NCI-H524 treated with DMSO at 0.1 percent for 48 hours (cell line): ENCODE measurements around the gene DGKG.

ENCODE experiments used
- DNase-seq: peaks from one replicate; lab custom pipeline; 2025; lab: John Stamatoyannopoulos, UW

DGKG gene

GRCh38 chr3:186210852-186211500, 151.1 kb downstream of the DGKG start:
- no peak for DNase-seq

DNA sequence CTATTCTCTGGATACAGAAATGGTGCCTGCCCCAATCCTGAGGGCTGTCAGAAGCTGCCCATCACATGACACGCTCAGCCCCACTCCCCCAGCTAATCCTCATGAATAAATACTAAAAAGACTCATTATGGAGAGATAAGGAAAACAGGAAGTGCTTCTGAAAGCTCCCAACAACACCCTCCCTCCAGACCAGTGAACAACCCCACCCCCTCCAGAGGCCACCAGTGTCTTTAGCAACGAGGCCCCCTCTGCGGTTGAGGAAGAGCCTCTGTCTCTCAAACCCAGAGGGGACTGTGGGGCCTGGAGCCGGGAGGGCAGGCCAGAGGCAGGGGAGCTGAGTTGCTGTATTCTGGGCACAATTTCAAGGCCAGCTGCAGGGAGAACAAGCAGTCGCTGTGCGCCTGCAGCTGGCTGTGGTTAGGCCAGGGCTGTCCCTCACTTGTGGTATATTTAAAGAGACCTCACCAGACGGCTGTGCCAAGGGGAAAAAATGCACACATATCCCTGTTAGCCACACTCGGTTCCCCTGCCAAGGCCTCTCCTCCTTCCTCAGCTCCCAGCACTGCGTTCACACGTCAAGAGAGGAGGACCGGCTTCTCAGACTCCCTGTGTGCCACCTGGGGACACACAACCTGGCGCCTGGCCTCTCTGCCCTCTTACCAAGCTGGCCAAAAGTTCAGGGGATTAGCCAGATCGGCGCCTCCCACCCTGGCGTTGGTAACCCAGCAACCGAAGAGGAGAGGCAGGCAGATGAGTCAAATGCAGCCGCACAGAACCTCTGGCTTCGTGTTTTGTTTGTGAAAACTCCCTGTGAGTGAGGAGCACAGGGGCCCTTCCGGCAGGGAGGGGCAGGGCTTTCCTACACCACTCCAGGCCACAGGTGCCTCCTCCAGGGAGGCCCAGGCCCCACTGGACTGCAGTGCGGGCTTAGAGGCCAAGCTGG, 152.0 kb downstream of the DGKG start:
- peak; percentile 55 for DNase-seq

DNA sequence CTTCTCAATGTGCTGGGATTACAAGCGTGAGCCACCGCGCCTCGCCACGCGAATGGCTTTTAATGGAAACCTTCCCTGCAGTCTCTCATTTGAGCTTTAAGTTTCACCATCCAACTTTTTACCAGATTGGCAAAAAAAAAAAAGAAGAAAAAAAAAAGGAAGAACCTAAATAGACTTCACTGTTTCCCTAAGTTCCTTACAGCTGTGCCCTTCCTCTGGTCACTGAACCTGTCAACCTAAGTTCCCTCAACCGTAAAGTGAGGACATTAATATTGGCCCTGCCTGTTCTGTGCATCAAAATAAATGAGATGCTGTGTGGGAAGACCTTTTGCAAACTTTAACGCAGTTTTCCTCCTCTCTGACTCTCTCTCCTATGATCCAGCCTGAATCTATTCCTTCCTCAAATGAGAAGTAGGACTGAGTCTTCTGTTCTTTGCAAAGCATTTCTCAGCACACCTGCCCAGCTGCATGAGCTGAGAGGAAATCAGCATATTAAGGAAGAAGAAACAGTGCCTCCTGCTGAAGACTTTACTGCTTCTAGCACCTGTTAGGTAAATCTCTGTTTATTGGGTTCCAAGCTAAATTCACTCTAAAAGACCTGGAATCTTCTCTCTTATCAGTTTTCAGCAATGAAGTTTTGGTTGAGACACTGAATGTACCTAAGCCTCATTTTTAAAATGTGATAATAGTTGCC, 153.6 kb downstream of the DGKG start:
- no peak for DNase-seq

- DNase-seq: no peak
Measured at GRCh38 chr3:186207515-186207914, 154.5 kb downstream of the DGKG start.

DNA sequence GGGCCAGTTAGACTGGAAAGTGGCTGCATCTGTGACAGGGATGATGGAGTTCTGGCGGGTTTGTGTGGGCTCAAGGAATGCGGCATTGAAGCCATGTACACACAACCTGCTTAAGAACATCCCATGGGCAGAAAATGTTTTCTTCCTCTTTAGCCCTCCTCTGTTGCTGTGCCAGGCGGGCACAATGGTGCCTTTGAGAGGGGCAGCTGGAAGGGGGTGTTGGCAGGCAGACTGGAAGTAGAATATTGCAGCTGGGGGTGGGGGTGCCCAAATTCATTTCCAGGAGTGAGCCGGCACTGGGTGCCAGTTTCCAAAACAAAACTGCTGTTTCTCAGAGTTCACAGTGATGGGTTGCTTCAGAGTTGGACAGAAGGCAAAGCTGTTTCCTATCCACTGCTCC, 161.3 kb downstream of the DGKG start:
- DNase-seq: no peak

GRCh38 chr3:186198442-186198841, 163.6 kb downstream of the DGKG start:
- DNase-seq: no peak

DNA sequence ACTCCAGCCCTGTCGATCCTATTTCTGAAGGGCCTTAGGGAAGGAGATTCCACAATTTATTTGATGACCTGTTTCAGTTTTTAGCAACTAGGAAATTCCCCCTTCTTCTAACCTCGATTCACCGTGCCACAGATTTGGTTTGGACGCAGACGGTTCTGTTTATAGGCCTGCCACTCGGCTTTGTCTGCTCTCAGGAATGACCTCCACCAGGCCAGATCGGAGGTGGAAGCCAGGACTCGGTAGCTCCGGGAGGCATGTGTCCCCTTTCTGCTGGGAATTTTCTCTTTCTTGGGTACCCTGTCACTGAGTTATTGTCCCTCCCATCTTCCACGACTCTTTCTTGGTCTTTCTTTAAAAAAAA, 167.6 kb downstream of the DGKG start:
- no peak for DNase-seq

GRCh38 chr3:186193534-186194450, 168.2 kb downstream of the DGKG start:
- no peak for DNase-seq

DNA sequence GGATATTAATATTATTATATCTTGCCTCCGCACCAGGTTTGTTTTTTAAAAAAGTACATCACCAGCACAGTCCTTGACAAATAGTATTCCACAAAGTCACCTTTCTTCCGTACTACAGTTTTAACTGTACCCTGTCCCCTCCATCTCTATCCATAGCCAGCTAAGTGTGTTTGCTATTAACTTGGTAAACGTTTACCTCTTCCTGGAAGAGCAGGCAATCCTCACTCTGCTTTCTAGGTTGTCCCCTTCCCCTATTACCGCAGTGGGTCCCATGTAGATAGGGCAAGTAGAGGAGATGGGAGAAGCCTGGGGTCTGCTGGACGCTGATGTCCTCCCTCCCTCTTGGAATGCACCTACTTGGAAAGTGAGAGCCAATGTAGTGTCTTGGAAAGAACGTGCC, 169.2 kb downstream of the DGKG start:
- DNase-seq: no peak

GRCh38 chr3:186189492-186189891, 172.5 kb downstream of the DGKG start:
- DNase-seq: no peak

- DNase-seq: no peak
Measured at GRCh38 chr3:186187401-186188275, 174.4 kb downstream of the DGKG start.

DNA sequence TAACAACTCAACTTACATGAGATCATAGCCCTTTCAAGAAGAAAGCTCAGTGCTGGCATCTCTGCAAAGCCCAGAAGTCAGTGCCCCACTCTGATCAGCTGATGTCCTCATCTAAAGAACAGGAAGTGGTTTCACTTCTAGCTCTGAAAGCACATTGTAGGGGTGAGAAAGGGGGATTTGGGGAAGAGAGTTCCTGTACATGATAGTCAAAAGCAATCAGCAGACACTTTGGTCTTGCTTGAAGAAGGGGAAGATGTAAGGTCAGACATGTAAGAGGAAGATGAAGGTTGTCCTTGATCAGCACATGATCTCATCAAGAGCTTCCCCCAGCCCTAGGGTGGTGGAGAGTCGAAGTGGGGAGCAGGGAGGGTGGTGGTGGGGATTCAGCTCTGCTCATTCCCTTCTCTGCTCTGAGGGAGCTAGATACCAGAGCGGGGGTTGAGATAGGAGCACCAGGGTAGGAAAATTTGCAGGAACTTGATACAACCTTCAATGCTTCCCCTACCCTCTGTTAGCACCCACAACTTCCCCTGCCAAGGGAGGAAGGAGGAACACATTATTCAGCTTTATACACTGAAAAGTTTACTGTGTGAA, 176.7 kb downstream of the DGKG start:
- DNase-seq: no peak

GRCh38 chr3:186184021-186184420, 178.0 kb downstream of the DGKG start:
- no peak for DNase-seq

GRCh38 chr3:186182850-186183249, 179.2 kb downstream of the DGKG start:
- no peak for DNase-seq

- DNase-seq: no peak
Measured at GRCh38 chr3:186181901-186182300, 180.1 kb downstream of the DGKG start.

DNA sequence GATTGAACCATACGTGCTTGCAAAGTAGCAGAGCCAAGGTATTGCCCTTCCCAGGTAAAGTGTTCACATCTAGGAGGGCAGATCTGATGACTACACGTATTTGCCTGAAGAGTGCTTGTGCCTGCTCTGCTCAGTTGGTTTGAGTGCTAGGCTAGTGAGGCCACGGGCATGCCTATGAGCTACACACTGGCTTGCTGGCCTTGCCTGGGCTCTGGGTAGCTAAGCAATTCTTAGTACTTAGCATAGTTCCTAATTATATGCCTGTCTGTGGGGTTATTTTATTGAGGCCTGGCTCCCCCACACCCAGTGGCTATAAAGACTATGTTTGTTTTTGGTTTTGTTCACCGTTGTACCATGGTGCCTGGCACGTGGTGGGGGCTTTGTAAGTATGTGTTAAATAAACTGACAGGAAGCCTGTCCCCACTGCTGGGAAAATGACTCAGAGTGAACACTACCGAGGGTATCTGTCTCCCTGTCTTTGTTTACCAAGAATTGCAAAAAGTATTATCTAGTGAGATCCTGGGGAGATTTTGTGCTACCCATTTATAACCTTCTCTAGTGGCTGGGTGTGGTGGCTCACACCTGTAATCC, 181.0 kb downstream of the DGKG start:
- no peak for DNase-seq

DNA sequence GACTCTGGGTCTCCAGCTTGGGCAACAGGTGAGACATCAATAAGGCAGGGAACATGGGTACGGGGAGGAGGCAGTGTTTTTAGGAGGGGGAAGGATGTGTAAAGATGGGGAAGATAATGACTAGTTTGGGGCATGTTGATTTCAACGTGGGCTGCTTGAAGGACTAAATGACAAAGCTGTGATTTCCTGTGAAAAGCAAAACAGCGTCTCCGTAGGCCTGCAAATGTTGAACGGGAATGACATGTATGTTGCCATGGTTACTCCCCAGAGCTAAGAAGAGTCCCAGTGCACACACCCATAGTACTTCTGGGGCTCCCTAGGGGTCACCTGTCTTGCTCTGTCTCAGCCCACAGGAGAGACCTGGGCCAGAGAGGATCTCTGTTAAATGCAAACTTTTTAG, 181.9 kb downstream of the DGKG start:
- DNase-seq: no peak

GRCh38 chr3:186178412-186178811, 183.6 kb downstream of the DGKG start:
- DNase-seq: no peak

GRCh38 chr3:186176373-186176990, 185.6 kb downstream of the DGKG start:
- DNase-seq: no peak
